Stimulated activated CD4-positive, alpha-beta T cell treated with anti-CD3 and anti-CD28 coated beads, Interleukin-2, amount 100 ng/mL, for 24 hours (primary cell): ENCODE results near the gene CHRM2.
"Not testable (repeated sequence)": the region's sequence is repeated elsewhere in the genome, so short reads cannot be mapped to it uniquely, and the experiment has no call there.

Experiments used
- DNase-seq, 2 donors: peaks; one replicate each; pipeline ENCODE4 v3.0.0-alpha.2; 2020

CHRM2 gene

GRCh38 chr7:136868496-136869000, at the start of gene CHRM2:
TSS of gene CHRM2 (plus strand) at chr7:136868652. CDS start at chr7:137014866, 146,214 bp downstream.
- DNase-seq, result no peak

DNA sequence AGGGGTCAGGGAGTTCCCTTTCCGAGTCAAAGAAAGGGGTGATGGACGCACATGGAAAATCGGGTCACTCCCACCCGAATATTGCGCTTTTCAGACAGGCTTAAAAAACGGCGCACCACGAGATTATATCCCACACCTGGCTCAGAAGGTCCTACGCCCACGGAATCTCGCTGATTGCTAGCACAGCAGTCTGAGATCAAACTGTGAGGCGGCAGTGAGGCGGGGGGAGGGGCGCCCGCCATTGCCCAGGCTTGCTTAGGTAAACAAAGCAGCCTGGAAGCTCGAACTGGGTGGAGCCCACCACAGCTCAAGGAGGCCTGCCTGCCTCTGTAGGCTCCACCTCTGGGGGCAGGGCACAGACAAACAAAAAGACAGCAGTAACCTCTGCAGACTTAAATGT, 37.1 kb upstream of the CHRM2 start:
- DNase-seq, result not testable (repeated sequence)

DNA sequence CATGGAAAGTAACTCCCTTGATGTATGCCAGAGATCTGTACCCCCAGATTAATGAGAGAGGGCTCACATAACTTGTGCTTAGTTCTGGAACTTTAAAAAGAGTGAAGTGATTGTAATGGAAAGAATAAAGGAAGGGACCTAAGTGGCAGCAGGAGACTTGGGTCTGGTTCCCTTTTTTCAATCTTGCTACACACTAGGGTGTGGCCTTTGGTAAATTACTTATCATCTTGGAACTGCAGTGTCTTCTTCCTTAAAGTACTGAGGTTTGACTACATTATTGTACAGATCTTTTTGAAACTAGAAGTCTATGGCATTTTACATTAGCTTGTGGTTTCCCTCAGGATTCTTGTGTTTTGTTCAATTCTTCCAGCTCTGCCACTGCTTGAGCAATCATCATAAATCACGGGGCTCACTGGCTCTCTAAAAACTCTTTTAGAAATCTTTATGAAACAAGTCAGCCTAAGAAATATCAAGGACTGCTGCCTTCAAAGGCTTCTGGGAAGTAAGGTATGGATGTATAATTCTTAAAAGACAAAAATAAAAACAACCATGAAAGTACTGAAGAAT, 22.5 kb upstream of the CHRM2 start:
- no peak for DNase-seq

DNA sequence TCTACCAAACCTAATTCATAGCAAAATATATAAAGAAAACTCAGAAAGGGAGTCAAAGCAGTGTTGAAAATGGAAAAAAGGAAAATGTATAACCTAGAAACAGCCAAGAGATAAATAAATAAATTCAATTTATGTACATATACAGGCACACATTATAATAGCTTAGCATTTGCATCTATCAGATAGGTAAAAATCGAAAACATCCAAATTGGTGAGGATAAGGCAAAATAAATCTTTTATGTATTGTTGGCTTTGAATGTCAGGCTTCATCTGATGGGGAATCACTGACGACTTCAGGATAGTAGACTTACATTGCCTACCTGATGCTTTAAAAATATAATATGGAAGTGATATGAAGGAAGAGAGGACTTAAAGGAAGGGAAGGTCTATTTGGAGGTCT, 20.6 kb upstream of the CHRM2 start:
- DNase-seq, result no peak

- DNase-seq, result no peak
Observed at GRCh38 chr7:136853654-136854053, 14.8 kb upstream of the CHRM2 start.

DNA sequence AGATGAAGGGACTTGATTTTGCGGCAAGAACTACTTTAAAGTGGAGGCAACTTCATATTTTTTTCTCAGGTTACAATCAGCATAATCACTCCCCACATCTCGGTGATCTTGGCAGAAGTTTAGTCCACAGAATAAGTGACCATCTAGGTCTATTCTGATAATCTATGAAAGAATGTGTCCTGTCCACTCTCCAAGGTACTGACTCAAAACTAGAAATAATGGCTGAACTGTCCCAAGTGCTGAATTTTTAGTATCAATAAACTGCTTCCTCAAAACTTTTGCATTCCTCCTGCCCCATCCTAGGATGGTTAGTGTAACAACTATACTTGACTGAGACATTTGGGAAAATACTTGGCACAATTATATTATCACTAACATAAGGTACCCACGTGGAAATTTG, 10.9 kb upstream of the CHRM2 start:
- DNase-seq, result no peak

DNA sequence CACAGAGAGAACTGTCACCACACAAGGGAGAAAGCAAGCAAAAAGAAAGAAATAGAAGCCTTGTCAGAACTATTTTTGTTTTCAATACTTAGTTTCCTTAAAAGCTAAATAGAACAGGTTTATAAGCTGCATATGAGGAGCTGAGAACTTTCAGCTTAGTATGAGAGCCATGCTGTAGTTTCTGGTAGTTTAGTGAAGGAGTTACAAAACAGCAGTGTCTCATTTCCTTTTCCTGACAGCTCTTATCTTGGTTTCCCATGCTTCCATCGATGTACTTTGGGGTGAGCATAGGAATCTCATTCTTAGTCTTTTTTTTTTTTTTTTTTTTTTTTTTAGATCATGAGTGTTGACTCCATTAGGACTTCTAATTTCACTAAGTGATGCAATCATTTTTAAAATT, 8.6 kb upstream of the CHRM2 start:
- DNase-seq, result no peak

DNA sequence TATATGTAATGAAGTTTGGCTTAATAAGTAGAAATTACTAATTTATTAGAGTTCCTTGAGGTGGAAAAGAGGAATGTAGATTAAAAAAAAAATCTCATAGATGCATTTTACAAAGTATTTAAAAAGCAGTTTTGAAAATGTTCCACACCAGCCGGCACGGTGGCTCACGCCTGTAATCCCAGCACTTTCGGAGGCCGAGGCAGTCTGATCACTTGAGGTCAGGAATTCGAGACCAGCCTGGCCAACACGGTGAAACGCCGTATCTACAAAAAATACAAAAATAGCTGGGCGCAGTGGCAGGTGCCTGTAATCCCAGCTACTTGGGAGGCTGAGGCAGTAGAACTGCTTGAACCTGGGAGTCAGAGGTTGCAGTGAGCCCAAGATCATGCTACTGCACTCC, 3.2 kb upstream of the CHRM2 start:
- no peak for DNase-seq

DNA sequence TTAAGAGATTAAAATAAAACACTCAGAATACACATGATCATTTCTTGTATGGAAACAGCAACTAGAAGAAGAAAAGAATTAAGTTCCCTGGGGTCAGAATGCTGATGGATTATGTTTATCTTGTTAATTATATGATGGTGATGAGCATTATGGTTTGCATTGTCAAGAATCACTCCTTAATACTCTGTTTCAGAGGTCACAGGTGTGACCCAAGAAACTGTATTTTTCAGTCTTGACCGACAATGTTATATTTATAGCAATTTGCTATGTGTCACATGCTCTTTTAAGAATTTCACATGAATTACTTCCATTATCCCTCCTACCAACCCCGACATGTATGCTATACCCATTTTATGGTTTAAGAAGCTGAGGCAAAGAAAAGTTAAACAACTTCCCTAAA, 2.7 kb upstream of the CHRM2 start:
- no peak for DNase-seq

DNA sequence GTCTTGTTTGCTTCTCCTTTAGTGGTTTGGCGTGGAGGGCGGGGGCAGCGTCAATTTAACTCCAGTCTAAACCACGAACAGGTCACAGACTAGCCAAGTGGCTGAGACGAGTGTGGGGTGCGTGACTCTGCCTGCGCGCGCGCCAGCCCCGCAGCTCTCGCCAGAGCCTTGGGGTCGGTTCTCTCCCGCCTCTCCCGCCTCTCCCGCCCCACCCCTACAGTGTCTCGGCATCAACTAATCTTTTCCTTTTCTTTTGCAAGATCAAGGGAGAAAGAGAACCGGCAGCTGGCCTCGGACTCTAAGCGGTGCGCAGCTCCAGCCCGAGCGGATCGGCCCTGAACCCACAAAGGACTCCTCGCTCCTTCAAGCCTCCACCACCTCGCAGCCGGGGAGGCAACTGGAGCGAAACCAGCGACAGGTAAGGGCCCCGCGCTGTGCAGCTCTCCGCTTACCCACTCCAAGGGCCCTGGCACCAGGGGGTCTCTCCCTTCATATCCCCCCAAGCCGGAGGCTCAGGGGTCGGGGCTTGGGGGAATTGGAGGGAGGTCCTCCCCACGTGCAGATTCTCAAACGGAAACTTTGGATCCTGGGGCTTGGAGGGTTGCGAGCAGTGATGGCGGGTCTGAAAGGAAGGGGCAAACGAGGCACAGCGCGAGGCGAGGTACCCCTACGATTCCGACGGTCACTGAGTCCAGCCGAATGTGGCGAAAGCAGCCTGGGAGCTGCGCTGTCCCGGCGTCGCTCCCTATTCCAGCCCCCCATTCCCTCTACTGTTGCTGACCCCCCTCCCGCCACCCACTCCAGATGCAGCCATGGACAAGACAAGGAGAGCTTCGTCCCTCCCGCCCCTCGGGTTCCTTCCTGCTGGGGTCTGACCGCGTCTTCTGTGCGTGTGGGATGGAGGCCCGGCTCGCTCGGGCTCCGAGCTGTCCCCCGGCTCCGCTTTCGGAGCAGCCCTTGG, 829 bp downstream of the CHRM2 start:
- no peak for DNase-seq

- DNase-seq, result no peak
Observed at GRCh38 chr7:136869991-136870865, 1.8 kb downstream of the CHRM2 start.

DNA sequence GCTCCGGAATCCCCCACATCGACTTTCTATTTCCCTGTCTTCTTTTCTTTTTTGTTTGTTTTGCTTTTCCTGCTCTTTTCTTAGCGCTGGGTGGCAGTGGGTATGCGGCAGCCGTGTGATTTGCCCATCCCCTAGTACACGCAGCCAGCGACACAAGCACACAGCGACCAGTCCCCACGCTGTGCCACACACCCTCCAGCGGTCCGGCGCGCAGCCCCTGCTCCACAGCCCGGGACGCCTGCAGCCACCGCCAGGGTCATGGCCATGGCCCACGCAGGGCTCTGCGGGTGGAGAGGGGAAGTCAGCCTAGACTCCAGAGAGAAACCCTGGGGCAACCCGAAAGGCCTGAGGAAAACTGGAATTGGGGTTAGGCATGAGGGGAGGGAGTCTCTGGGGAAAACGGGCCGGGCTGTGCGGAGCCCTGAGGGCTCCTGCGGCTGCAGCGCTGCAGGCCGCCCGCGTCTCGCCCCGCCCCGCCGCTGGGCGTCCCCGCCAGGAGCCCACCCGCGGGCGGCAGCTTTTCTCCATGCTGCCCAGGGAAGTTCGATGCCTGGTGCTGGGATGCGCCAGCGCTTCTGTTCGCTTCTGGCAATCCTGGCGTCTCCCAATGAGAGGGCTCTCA, 2.5 kb downstream of the CHRM2 start:
- DNase-seq, result no peak

DNA sequence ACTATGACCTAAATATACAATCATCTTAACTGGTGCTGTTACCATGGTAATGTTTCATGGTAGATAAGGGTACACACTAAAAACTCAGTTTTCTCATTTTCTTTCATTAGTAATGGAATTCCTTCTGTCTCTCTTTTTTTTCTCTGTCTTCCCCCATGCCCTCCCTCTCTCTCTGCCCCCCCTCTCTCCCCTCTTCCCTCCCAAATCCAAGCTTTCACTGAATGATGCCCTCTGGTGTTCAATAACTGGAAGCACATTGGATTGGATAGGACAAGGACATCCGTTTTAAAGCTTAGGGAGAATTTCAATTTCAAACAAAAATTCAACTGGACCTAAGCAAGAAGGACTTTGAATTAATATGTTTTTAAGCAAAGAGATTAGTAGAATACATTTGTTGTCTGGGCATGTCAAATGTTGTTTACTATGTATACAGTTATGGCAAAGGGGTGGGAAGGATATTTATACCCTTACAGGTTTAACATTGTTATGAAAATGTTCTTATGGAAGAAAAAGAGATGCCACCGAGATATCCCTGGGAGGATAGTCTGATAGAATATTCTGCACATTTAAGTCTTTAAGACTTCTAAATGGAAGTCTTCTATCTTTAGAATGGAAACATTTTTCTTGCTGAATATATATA, 6.1 kb downstream of the CHRM2 start:
- no peak for DNase-seq

- DNase-seq, result no peak
Observed at GRCh38 chr7:136877509-136877908, 9.1 kb downstream of the CHRM2 start.

DNA sequence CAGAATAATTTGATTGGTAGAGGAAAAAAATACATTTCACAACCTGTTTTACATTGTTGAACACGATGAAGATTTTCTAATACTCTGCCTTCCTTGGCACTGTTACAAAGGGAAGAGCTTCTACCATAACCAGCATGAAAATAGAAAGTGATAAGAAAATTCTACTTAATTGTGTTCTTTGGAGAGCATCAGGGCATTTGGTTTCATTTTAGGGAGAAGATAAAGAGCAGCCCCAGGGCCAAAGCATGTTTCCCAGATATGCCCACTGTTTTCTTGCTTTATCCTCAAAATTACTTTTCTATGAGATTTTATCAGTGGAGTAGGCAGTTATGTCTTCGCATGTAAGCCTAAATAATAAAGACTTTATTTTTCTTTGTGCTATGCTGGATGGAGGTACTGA, 9.5 kb downstream of the CHRM2 start:
- DNase-seq, result no peak

- DNase-seq, result no peak
Observed at GRCh38 chr7:136878878-136879277, 10.4 kb downstream of the CHRM2 start.

GRCh38 chr7:136883046-136883445, 14.6 kb downstream of the CHRM2 start:
- DNase-seq, result no peak

- no peak for DNase-seq
Observed at GRCh38 chr7:136884492-136884891, 16.0 kb downstream of the CHRM2 start.

GRCh38 chr7:136887317-136887716, 18.9 kb downstream of the CHRM2 start:
- no peak for DNase-seq

- DNase-seq, result no peak
Observed at GRCh38 chr7:136890399-136890798, 21.9 kb downstream of the CHRM2 start.

GRCh38 chr7:136891850-136892249, 23.4 kb downstream of the CHRM2 start:
- no peak for DNase-seq

- DNase-seq, result no peak
Observed at GRCh38 chr7:136894789-136895188, 26.3 kb downstream of the CHRM2 start.
